ENCODE data around the gene CLDN19.

DNA sequence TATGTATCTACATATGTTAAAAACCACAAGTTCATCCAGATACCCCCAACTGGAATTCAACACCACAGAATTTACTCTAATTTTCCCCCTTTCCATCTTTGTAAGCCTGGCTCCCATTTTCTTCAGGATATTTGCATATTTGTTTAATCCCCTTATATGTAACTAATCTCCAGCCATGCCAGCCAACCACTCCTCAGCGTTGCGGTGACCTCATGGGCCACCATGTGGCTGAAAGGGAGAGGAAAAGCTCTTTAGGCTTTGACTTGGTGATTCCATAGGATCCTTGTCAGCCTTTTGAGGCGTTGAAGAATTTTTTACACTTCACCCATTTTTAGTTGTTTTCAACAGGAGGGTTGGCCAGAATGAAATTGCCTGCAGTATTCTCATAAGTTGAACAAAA, 10.0 kb downstream of the CLDN19 start:
- TF ChIP-seq POLR2AphosphoS5 (IDR thresholded peaks at IDR 0.05) (no peak), POLR2A (IDR thresholded peaks at IDR 0.05; ENCODE audit: low read depth) (no peak)
- TF ChIP-seq, protein P1, sequence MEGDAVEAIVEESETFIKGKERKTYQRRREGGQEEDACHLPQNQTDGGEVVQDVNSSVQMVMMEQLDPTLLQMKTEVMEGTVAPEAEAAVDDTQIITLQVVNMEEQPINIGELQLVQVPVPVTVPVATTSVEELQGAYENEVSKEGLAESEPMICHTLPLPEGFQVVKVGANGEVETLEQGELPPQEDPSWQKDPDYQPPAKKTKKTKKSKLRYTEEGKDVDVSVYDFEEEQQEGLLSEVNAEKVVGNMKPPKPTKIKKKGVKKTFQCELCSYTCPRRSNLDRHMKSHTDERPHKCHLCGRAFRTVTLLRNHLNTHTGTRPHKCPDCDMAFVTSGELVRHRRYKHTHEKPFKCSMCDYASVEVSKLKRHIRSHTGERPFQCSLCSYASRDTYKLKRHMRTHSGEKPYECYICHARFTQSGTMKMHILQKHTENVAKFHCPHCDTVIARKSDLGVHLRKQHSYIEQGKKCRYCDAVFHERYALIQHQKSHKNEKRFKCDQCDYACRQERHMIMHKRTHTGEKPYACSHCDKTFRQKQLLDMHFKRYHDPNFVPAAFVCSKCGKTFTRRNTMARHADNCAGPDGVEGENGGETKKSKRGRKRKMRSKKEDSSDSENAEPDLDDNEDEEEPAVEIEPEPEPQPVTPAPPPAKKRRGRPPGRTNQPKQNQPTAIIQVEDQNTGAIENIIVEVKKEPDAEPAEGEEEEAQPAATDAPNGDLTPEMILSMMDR (IDR thresholded peaks at IDR 0.05), result no peak

Measured in esophagus muscularis mucosa (tissue), 3 donors.